Central memory CD4-positive, alpha-beta T cell (primary cell): Measurements from ENCODE around the gene KCND3.

Experiments used
- DNase-seq: peaks from one replicate; pipeline ENCODE4 v3.0.0; 2022

KCND3 gene

DNA sequence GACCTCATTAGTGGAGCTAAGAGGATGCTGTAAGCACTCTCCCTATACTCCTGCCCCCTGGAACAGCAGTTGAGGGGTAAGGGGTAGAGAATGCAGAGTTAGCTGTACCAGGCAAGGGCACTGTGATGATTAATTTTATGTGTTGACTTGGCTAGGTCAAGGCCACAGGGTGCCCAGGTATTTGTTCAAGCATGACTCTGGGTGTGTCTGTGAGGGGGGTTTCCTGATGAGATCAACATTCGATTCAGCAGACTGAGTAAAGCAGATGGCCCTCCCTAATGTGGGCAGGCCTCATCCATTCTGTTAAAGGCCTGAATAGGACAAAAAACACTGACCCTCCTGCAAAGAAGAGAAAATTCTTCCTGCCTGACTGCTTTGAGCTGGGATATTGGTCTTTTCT lies 110.8 kb downstream of the KCND3 start:
- DNase-seq = no peak

DNA sequence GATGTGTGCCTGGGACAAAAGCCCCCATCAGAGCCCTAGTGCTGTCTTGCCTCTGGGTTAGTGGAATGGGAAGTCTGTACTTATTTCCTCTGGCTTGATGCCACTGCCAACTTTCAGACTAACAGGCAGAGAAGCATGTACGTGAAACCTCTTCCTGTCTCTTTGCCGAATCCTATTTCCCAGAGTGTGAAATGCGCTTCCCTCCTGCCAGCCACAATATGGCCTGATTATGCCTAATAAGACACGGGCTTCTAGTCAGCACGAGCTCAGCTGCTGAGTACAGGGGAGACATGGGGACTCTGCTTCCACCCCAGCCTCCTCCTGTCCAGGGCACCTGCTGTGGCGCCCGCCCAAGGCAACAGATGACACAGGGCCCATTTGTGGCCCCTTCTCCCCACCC lies 111.4 kb downstream of the KCND3 start:
- DNase-seq = no peak

DNA sequence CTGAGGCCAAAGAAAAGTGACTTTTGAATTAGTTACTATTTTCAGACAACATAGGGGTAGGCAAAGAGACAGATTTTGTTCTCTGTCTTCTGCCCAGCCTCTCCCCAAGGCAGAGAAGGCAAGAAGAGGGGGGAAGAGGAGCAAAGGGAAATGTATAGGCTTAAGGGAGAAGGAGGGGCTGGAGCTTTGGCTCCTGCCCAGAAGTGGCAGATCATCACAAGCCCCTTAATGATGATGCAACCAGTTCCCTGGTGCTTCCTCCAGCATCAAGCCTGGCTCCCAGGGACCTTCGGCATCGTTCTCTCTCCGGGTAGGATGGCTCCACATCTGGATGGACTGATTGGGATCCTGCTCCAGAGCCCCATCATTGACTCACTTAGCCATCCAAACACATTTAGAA lies 112.8 kb downstream of the KCND3 start:
- no peak for DNase-seq

DNA sequence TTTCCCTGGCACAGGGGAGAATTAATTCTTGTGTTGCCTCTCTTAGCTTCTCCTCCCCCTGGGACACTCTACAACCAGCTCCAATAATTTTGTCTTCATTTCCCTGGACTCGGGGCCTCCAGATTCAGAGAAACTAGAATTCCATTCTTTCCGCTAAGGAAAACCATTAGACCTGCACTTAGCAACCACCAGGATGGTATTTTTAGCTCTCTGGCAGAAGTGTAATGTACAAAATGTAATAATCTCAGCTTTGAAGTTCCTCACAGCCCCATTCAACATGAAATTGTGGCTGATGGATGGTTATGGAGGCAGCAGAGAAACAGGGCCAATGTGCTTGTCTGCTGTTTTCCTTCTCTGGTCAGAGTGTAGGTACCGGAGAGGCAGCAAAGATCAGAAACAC lies 113.8 kb downstream of the KCND3 start:
- DNase-seq = no peak

DNA sequence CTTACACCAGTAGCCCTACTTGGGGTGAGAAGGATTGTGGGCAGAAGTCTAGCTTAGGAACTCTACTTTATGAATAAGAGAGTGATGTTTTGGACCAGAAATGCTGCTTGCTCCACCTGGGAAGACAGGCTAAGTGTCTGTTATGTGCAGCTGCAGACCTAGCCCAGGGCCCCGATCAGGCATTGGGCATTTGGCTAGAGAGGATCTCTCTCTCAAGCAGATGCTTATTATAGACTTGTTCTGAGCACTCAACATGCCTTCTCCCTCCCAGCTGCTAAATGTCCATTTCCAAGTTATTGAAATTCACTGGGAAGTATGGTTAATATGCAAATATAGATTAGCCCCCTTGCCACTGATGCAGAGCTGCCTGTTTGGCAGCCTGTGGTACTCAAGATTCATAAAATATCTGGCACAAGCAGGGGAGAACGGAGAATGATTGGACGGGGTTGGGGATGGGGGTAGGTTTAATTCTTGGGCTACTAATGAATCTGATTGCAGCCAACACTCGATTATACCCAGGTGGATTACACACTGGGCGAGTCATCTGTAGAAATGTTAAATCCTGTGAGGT lies 115.9 kb downstream of the KCND3 start:
- DNase-seq = no peak

DNA sequence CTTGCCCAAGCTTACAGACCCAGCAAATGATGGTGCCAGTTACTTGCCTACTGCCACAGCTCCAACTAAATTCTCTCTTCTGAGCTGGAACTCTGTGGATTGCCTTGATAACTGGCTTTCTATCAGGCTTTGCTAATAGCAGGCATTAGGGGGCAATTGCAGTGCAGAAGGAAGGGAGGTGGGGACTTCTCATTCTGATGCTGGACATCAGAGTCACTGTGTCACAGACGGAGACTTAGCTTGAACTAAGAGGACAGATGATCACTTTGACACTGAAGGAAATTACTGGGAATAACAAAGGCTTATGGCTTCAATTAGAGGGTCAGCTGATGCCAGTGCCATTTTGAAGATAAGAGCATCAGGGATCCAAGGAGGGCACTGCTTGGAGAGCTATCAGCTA lies 119.3 kb downstream of the KCND3 start:
- no peak for DNase-seq

DNA sequence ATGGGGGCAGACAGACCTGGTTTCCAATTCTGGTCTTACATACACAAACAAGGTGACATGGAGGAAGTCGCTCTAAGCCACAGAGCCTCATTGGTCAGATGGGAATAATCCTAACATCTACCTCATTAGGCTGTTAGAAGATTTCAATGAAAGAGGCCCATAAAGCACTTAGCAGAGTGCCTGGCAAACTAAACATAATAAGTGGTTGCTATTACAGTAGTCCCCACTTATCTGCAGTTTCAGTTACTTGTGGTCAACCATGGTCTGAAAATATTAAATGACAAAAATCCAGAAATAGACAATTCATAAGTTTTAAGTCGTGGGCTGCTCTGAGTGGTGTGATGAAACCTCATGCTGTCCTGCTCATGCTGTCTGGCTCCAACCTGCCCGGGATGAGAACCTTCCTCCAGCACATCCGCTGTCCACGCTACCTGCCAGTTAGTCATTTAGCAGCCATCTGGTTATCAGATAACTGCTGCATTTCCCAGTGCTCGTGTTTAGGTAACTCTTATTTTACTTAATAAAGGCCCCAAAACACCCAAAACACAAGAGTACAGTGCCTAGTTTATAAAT lies 121.5 kb downstream of the KCND3 start:
- DNase-seq = no peak

DNA sequence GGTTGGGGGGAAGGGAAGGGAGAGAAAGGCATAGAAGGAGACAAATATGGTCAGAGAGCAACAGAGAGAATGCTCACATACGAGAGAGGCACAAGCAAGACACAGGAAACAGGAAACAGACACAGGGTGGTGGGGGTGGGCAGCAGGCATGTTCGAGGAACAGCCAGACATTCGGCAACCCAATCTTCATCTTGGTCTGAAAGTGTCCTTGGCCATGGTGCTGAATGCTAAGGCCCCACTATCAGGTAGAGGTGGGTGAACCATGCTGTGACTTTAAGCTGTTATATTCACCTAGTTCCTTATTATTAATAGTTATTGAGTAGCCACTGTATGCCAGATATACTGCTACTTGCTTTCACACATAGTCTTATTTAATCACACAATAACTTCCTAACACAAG lies 124.6 kb downstream of the KCND3 start:
- DNase-seq = no peak

DNA sequence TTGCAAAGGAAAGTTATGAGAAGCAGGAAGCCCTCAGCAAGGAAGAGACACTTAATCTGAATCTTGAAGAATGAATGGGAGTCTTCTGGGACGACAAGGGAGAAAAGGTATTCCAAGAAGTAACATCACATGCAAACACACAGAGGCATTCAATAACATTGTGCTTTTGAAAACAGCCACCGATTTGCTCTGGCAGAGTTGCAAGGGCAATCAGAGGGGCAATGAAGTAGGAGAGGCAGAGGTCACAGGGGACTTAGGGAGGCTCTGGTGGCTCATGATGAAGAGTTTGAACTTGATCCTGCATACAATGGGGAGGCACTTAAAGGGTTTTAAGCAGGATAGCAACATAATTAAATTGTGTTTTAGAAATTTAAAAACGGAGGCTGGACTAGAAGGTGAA lies 126.1 kb downstream of the KCND3 start:
- no peak for DNase-seq

DNA sequence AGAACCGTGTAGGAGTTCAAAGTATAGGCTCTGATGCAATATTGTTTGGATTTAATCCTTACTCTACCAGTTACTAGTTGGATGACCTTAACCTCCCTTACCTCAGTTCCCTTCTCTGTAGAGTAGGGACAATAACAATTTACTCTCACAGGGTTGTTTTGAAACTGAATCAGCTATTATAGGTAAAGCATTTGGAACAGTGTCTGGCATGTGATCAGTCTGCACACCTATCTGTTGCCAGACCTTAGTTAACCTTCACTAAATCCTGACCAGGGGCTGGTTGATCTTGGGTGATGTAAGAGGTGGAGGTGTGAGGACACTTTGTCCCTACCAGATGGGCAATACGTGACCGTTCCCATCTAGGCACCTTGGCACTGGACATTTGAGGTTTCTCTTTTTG lies 126.9 kb downstream of the KCND3 start:
- no peak for DNase-seq

DNA sequence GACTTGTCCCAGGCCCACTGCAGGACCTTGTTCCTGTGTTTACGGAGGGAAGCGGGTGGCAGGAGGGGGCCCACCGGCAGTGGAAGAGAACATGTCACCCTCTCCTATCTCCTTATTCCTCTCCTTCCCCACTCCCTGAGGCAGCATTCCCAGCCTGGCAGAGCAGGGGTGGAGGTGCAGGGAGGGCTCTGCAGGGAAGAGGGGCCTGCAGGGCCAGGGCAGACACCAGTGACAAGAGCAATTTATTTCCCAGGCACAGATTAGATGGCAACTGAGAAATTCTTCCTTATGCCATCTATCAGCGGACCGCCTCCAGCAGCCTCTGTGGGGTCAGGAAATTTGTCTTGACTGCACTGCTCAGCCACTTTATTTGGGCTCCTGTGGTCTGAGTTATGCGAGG lies 127.9 kb downstream of the KCND3 start:
- DNase-seq = no peak

DNA sequence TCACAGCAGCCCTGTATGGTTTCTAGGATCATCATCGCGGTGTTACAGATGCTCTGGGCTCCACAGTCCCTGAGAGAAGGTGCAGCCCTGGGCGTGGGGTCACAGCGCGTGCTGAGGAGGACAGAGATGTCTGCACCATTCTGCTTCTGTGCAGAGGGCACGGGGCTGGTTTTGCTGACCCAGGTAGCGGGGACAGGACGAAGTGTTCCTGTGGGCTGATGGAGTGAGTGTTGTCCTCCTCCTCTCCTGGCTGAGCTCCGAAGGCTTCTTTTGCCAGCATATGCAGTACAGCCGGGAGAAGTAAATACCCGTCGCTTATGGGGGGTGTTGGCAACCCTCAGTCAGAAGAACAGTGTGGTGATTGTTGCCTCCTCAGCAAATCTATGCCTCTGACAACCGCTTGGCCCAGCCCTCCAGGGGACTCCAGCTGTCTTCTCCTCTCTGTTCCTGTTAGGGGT lies 132.2 kb downstream of the KCND3 start:
- no peak for DNase-seq

DNA sequence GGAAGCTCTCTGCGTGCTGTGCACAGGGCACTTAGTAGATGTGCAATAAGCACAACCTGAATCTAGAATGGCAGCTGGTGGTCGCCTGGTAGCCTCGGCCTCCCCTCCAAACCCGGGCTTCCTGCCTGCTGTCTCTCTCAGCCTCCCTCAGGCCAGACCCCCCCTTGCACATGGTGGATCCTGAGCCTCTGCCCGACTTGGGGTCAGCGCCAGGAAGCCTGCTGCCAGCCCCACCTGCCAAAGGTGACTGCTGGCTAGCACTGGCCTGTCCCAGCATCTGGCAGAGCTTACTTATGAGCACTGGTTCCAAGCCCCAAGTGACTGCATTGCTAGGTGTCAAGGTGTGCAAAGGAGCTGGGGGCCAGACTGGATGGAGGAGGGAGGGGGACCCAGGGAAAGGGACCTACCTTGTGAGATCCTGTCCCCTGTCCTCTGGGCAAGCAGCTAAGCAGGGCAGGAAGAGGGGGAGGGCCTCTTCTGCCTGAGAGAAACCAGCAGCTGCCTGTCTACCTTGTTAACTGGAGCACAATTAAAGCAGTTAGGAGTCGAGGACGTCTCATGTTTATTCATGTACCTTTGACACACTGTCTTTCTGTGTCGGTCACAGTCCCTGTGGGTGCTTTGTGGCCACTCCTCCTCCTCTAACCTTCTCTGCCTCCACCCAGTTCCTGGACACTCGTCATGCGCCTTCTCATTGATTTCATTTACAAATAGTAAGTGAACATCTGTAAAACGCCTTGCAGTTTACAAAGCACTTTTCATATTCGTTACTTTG lies 132.9 kb downstream of the KCND3 start:
- no peak for DNase-seq

DNA sequence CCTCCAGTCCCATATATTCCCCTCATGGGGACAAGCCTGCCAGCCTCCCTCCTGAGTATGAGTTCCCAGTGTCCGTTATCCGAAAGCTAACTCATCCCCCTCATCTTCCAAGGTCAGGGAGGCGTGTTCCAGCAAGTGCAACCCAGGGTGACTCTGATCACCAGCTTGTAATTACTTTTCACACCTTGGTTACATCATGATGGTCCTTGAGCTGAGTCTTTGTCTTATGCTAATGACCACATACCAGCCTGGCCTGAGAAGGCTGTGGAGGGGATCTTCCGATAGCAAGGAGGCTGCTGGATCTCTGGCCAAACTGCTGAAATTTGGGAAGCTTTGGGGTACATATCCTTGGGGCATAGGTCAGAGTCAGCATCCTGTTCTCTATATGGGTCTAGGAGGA lies 134.2 kb downstream of the KCND3 start:
- DNase-seq = no peak

DNA sequence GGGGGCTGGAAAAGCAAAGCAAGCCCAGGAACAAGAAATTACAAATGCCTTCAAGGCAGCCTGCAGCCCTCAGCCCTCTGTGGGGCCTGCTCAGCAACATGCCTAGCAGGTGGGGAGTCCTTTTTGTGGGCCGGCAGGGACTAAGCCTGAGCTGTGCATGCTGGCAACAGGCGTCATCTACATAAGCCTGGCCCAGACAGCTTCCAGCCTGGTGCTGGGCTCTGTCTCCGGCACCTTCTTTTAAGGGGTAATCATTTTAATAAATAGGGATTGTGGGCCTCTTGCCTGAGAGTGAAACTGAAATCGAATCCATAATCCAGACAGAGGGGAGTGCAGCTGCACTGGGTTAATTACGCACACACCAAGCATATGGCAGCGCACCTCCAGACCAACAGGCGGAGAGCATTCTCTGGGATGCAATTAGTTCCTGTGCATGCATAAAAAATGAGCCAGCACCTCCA lies 137.2 kb downstream of the KCND3 start:
- DNase-seq = no peak

DNA sequence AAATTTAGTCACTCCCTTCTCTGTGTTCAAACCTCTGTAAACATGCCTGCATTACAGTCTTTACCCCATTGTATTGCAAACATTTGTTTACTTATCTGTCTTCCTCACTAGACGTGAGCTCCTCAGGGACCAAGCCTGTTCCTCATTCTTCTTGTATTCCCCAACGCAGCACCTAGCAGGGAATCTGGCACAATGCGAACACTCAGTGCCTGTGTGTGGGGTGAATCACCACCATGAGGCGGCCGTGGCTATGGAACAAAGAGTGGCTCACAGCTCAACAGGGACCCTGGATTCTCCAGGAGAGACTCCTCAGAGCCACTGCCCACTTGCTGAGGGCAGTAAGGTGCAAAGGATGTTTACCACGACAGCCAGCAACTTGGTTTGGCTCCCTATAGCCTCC lies 137.9 kb downstream of the KCND3 start:
- no peak for DNase-seq

DNA sequence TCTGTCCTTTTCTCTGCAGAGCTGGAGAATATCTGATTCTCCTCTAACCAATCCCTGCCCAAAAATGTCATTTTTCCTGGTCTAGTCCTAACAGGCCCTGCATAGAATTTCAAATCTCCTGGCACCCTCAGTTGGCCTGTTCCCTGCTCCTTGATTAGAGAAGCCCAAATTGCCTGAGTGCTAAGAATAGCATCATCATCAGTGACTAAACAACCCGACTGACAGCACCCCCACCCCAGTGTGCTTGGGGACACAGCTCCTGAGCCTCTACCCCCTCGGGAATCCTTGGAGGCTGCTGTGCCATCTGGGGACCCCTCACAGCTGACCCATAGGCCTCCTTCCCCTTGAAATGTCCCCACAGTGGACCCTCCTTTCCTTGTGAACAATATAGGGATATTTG lies 139.4 kb downstream of the KCND3 start:
- DNase-seq = no peak

DNA sequence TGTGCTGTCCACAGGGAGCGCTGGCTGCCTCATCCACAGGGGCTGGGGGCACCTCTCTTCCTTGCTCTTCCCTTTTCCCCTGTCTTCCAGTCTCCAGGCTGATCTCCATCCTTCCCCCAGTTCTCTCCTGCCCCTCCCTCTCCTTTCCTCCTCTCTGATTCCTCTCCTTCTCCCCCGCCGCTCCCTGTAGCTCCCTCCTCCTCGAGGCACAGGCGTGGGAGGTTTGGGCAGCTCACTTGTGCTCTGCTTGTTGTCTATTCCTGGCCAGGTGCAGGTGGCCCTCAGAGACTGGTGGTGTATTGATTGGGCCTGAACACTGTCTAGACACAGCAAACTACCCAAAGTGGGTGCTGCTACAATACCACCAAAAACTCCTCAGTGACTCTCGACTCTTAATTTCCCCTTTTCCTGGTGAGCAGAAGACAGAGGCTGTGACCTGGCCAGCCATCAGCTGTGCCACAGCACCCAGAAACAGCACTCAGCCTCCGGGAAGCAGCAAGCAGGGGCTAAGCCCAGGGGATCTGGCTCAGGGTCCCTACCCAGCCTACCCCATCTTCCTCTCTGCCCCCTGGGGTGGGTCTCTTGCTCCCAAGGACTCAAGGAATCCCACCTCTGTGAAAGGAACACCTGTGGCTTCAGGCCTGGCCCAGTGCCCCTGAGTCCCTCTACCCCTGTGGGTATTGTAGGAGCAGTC lies 140.5 kb downstream of the KCND3 start:
- no peak for DNase-seq

DNA sequence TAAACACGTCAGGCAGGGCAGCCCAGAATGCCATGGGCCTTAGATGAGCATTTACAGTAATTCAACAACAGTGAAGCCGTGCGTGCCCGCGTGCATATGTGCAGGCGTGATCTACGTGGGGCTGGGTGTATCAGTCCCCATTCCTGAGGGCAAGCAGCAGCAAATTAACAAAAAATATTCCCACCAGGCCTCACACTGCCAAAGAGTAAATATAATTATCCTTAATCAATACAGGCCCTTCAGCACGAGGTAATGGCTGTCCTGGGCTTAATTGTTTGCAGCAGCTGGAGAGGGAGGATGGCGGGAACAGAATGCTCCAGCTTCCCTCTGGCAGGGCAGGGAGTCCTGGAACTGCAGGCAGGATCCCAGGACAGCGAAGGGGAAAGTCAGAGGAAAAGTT lies 142.0 kb downstream of the KCND3 start:
- no peak for DNase-seq

DNA sequence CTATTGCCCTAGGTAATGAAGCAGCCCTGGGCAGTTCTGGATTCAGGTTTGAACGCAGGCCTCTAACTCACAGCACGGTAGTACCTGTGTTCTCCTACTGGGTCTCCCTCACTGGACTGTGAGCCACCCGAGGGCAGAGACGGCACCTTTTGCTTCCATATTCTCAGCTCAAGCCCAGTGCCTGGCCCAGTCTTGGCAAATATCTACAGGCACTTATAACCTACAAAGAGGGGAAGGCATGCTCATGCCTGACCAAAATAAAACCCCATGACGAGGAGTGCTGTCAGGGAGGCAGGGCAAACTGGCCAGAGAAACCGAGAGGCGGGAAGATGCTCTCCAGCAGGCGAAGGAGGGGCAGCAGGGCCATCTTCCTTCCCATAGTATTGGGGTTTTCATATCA lies 142.6 kb downstream of the KCND3 start:
- DNase-seq = no peak

DNA sequence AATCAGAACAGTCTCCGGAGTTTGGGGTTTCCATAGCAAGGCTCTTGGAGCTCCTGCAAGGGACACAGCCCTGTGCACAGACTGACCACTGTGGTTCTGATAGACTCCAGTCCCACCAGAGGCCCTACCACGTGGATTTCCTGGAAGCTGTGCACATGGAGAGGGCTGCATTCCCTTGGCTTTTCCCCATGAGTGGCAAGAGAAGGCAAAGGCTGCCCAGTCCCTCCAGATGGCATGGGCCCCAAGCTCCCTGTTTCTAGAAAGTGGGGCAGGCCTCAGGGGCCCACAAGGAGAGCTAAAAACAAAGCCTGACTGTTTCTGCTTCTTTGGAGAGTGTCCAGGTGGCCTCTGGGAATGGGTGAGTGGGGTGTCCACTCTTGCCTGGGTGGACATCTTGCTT lies 146.3 kb downstream of the KCND3 start:
- DNase-seq = no peak

DNA sequence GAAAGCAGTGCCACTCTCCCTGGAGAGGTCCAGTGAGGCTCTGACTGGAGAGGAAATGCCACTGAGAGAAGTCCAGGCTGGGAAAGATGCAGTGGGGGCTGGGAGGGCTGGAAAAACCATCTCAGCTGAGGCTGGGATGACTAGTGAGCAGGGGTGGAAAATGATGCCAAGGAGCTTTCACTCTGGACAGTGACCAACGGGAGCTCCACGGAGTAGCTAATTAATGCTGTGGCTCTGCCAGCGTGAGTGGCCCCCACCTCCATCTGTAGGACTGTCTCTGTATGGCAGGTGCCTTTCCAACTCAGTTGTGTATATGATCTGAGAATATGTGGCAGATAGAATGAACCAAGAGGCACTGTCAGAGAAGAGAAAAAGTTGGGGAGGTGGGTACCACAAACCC lies 147.1 kb downstream of the KCND3 start:
- no peak for DNase-seq

DNA sequence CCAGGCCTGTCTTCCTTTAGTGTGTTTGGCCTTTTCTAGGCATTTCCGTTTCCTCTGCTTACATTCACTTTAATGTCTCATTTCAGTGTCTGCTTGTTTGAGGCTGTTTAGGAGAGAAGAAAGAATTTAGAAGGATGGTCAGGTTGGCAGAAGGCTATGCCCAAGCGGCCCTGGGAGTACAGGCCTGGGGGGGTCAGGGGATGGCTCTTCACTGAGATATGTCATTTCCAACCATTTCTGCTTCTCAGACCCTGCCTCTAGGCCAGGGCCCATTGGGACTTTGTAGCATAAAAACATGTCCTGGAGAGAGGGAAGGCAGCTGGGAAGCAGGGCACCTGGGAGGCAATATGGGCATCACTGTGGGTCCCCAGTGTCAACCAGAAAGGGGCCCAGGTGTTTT lies 147.7 kb downstream of the KCND3 start:
- DNase-seq = no peak

DNA sequence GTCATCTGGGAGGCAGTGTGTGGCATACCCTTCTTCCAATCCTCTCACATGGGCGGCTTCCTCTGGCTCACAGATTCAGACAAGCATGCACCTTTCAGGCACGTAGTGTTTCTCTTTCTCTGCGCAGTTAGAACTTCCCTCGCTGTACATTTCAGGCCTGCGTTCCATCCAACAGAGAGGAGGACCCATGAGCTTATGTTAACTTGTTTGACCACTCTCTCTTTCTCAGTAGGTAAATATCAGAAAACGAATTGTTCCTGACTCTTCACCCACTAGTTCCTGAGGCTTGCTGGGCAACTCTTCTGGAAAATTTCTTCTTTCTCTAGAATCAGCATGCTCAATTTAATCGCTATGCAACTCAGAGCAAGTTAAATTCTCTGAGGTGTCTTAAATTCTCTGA lies 148.3 kb downstream of the KCND3 start:
- DNase-seq = no peak
